GM18505 (cell line): ENCODE data around the gene TGFB2.
A peak's percentile ranks its signal among the peaks of the same experiment; 100 is the strongest.

ENCODE experiments used
- ATAC-seq: cut with Tn5 transposase; IDR thresholded peaks from one replicate; pipeline ENCODE4 v1.9.1; 2021; ENCODE audit not compliant: unreplicated experiment
- POLR2A ChIP-seq: IDR thresholded peaks from 4 replicates; pipeline ENCODE4 v1.6.1; 2011; ENCODE audit warnings: borderline replicate concordance; ENCODE audit not compliant: insufficient read depth, insufficient read length; ENCODE audit errors: extremely low read depth

TGFB2 gene

DNA sequence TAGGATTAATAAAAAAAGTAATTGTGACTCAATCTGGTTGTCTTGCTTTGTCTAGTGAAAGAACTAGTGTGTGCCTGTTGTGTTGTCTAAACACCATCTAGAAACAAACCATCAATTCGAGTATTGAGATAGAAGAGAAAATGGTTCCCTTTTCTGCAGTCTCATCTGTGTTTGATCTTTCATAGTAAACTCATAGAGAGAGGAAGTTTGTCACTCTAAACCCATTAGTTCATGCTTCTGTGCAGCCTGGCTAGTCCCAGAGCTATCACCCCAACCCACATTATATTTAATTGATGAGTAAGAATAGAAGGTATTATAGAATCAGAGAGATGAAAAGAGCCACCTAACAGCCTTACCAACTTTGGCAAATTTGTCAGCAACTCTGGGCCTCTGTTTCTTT, 99.5 kb downstream of the TGFB2 start:
- no peak for ATAC-seq
- TF ChIP-seq POLR2A, result no peak

DNA sequence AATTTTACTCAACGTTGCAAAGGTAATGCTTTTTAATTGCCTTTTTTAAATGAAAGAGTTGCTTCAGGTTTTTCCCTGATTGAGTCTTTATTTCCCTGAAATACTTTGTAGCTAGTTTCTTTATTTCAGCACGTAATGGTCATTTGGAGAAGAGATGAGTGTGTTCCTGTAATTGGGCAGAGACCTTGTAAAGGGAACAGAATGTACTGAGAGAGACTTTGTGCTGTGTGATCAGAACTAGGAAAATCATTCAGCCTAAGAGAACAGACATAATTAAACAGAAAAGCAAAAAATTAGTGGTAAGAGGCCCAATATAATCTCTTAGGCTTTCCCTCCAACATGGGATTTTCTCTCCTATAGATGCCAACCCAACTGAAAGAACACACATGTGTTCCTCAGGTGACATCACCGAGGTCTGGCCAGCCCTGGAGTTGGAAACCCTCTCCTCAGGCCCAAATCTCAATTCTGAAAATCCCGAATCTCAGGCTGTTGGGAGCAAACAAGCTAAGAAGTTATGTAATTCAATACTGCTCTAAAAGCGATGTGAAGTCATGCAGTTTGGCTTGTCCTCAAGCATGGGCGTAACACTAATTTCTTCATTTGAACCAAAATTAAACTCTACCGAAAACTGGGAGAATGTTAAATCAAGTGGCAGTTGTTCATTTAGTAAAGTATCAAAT, 102.0 kb downstream of the TGFB2 start:
- no peak for ATAC-seq
- no peak for TF ChIP-seq POLR2A

DNA sequence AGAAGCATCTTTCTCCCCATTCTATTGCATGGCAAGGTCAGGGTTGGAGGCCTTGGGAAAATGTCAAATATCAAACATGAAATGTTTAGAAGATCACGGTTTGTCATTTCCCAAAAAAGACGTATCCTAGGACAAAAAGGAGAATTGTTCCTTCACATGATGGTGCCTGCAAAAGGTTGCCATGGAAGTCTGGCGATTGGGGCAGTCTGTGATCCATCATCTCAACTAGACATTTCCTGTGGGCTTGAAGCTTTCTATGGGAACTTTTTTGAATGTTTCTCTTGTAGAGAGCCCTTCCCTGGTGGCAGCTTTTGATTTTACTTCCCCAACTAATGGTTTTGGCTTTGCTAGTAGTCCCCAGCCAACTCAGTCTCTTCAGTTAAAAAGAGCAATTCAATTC, 106.3 kb downstream of the TGFB2 start:
- ATAC-seq, result no peak
- TF ChIP-seq POLR2A, result no peak

DNA sequence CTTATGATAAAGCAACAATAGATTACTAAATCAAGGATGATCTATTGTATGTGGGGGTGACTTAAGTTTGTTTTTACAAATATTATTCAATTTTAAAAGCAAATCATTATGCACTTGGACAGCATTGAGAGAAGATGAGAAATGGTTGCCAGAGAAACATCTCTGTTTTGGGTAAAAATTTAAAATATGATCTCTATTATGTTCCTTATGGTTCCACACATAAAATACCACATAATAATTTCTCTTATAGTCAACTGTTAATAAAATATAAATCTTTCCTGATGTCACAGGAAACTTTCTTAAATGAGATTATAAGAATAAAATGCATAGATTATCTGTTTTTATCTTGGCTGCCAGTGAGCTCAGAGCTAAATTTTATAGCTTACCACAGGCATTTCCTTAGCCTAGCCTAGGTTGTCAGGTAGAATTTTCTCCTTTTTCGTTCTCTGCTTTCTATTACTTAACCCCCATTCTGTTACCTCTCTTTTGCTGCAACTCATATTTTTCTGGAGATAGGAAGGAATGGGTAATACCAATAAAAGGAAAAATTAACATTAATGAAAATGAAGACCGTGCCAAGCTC, 109.7 kb downstream of the TGFB2 start:
- no peak for TF ChIP-seq POLR2A
- ATAC-seq, result no peak

DNA sequence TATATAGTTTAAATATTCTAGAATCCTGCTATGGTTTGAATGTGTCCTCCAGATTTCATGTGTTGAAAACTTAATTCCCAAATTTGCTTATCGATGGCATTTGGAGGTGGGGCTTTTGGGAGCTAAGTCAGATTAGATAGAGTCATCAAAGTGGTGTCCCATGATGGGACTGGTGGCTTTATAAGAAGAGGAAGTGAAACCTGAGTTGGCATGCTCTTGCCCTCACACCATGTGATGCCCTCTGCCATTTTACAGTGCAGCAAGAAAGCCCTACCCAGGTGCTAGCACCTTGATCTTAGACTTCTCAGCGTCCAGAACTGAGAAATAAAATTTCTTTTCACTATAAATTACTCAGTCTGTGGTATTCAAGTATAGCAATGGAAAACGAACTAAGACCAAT, 111.3 kb downstream of the TGFB2 start:
- ATAC-seq, result no peak
- TF ChIP-seq POLR2A, result no peak

DNA sequence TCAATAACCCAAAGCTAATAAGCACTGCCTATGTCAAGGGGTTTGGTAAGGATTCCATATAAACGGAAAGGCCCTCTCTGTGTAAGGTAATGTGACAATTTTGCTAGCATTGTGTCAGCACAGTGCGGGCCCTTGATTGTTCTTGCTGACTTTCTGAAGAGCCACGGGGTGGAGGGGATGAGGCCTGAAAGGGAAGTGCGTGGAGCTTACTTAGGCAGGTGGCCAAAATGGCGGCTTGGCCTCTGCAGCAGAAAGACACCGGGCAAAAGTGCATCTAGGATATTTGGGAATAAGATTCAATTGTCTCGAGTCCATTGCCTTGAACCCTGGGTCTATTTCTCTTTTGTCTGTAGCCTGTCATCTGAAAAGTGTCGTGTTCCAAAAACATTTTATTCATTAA, 114.3 kb downstream of the TGFB2 start:
- TF ChIP-seq POLR2A, result no peak
- no peak for ATAC-seq

DNA sequence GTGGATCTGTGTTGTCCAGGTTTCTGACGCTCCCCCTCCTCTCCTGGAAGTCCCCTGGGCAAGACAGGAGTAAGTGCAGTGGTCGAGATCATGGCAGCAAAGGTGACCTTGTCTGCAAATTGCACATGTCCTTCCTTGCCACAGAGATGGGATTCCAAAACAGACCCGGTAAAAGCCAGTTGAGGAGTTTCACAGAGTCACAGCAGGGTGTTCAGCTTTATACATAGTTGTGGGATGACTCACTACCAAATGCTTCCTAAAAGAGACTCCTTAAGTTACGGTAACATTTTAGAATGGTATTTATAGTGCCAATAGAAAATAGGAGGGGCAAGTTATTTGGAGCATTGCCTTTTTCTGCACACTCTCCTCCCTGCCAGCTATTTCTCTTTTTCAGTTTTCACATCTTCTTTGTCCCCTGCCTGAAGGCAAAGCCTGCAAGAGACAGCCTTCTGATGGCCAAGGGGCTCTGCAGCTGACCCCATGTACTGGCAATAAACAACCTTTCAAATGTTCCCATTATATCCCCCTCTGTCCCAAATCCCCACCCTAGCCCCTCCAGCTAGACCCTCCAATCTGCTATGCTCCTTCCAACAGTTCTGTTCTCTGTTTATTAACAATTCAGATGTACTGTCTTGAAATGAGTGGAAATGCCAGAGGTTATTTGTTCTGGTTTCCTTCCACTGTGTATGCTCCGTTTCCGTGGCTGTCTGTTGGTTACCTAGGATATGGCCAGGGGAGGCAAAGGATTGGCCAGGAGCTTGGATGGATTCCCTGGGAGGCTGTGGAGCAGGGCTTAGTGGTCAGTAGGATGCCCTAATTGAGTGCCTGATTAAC, 115.0 kb downstream of the TGFB2 start:
- TF ChIP-seq POLR2A, result no peak
- peak; percentile 84 for ATAC-seq

DNA sequence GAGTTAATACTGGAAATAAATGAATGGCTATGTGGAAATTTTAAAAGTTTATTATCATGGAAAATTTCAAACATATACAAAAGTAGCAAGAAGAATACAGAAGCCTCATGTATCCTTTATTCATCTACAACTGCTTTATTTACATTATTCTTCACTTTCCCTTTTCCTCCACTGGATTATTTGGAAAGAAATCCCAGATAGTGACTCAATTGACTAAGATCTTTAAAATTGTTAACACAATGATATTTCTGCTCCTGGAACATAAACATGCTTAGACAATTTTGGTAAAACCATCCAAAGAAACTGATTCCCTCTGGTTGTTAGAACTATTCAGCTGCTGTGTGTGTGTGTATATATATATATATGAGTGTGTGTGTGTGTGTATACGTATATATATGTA, 116.2 kb downstream of the TGFB2 start:
- no peak for TF ChIP-seq POLR2A
- ATAC-seq, result no peak

DNA sequence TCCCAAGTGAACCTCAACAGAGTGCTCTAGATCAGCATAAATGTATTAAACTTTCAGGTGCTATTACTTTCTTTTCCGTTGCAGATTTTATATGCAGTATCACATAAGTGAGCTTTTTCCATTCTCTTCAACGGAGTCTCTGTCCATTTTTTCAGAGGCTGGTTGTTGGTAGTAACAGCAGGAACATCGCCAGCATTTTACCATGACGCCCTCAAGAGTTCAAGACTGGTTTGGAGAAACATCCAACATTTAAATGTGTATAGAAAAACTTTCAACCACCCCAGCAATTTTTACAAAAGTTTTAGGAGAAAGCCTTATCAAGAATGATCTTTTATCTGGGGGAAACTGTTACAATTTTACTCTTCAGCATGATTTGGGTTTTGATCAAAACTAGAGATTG, 117.0 kb downstream of the TGFB2 start:
- TF ChIP-seq POLR2A, result no peak
- no peak for ATAC-seq

DNA sequence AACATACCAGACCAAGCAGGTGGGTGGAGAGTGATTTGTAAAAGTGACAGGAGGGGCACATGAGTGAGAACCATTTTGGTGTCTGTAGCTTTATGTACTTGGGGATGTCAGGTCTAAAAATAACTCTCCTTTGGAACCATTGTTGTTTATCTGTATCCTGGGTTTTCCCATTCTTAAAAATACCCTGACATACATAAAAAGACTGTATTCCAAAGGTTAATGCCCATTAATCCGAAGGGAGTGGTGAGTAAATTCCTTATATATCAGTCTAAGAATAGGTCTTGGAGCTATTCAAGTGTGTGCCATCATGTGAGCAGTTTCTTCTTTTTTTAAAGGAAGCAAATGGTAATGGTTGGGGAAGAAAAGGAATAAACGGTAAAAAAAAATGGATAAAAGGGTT, 117.5 kb downstream of the TGFB2 start:
- no peak for TF ChIP-seq POLR2A
- ATAC-seq, result no peak

DNA sequence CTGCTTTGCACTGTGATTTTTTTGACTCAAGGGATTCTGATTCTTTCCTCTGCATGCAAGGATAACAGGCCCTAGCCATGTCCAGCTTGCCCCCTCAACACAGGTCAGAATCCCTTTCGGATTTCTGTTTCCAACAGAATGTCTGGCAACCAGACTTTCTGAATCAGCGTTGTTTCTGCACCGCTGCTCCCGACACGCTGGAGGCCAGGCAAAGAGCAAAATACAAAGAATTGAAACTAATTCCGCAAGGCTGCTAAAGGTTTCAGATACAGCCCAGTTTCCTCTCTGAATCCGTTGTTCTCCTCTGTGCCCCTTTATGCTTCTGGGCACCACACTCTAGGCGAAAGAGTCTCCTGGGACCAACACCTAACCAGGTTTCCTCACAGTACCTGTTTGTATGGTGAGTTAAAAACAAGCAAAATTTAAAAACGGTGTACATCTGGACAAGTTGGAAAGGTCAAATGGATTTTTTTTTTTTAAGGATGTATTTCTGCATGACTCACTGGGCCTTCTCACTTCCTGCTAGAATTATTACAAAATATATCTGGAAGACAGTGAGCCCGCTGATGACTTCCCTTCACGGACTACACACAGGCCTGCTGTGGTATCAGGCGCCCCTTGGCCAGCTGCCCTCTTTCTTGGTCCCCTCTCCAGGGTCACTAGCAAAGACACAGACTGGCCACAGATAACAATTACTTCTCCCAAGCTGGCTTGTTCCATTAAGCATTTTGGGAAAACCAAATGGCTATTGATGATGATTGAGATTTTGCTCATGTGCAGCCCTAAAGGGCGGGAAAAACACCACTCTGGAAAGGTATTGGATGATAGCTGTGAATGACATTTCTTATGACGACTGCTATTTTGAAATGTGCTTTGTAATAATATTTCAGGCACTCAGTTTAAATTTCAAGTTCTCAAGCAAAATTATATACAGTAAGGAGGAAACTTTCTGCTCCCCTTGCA, 118.3 kb downstream of the TGFB2 start:
- no peak for TF ChIP-seq POLR2A
- no peak for ATAC-seq

DNA sequence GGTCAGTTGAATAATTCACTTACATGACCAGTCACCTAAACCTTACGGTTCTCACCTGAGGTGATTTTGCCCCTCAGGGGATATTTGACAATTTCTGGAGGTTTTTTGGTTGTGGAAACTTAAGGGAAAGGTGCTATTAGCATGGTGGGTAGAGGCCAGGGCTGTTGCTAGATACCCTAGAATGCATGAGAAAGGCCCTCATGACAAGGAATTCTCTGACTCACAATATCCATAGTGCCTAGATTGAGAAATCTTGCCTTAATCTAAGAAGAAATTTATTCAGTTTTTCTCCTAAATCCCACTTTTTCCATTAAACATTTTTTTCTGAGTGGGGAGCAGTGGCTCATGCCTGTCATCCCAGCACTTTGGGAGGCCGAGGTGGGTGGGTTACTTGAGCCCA, 119.7 kb downstream of the TGFB2 start:
- TF ChIP-seq POLR2A, result no peak

More for the DNA sequence above, 119.7 kb downstream of the TGFB2 start:
- no peak for ATAC-seq
